Stimulated activated CD4-positive, alpha-beta T cell treated with anti-CD3 and anti-CD28 coated beads, Interleukin-1b, Interleukin-23, amount 100 ng/mL, for 48 hours (primary cell): ENCODE measurements around the gene FAAH.

Experiments
- DNase-seq: peaks from one replicate; pipeline ENCODE4 v3.0.0-alpha.2; 2020

Gene FAAH

DNA sequence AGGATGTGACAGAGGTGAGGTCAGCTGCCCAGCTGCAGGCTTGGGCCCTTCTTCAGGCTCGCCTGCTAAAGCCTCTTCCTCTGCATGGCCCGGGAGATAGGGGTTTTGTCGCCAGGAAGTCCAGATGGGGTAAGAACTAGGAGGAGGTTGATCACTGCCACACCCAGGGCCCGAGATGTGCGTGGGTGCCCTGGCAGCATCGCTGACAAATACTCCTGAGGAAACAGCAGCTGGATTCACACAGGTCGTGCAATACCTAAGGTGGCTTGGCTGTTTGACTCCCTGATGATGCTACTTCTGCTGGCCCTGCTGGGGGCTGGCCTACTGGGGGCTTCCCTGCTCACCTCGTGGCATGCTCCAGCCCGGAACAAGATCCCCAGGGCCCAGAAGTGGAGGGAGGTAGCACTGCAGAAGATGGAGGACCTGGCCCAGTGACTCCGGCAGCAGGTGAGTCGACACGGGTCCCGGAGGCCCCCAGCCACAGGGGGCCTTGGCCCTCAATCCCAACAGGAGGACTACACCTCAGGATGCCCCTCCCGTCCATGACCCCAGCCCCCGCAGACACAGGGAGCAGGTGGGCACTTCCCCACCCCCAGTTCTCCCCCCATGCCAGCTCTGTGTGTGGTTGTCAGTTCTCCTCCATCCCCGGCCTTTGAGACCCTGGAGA is 29.6 kb downstream of the FAAH start:
- DNase-seq: no peak

- no peak for DNase-seq
Measured at GRCh38 chr1:46424730-46425129, 30.6 kb downstream of the FAAH start.

DNA sequence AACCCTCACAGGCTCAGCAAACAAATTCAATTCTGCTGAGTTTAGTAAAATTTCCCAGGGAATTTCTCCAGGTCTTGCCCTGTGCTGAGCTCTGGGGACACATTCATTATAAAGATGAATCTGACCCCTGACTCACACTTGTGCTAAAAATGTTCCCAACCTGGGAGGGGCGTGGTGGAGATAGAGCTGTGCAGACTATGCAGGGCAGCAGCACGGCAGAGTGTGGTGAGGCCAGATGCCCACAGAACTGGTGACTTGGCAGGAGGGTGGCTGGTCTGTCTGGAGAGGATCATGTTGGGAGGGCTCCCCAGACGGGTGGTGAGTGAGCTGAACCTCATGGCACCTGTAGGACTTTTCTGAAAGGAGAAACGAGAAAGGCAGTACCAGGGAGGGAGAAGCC is 31.6 kb downstream of the FAAH start:
- no peak for DNase-seq

DNA sequence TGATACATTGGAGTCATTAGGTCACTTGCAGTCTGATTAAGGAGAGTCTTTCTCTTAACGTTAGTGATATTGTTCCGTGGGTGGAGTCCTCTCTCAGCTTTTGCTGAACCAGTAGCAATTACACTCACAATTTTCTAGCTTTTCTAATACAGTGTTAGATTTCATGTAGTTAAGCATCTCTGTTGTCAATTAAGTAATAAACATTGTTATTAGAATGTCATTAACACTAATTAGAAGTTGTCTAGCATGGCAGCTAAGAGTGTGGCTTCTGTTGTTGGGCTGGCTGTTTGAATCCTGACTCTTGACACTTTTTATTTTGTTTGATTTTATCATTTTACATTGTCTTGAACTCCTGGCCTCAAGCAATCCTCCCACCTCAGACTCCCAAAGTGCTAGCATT is 33.4 kb downstream of the FAAH start:
- no peak for DNase-seq

DNA sequence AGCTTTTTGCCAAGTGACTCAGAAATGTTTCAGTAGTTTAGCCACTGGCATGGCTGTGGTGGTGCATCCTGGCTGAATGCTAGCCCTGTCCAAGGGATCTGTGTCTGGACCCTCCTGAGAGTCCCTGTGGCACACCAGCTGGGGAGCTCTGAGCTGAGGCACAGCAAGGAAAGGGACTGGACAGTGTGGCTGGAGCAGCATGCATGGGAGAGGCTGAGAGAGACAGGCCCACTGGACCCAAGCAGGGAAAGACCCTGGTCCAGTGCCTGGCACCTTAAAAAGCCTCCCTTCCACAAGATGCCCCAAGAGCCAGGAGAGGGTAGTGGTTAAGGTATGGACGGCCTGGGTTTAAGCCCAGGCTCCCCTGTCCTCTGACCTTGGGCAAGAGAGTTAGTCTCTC is 35.3 kb downstream of the FAAH start:
- DNase-seq: no peak

GRCh38 chr1:46431695-46432094 is 37.6 kb downstream of the FAAH start:
- DNase-seq: no peak

- no peak for DNase-seq
Measured at GRCh38 chr1:46432781-46433327, 38.7 kb downstream of the FAAH start.

GRCh38 chr1:46434358-46434757 is 40.2 kb downstream of the FAAH start:
- no peak for DNase-seq

GRCh38 chr1:46436844-46437243 is 42.7 kb downstream of the FAAH start:
- no peak for DNase-seq

GRCh38 chr1:46437723-46438122 is 43.6 kb downstream of the FAAH start:
- no peak for DNase-seq

DNA sequence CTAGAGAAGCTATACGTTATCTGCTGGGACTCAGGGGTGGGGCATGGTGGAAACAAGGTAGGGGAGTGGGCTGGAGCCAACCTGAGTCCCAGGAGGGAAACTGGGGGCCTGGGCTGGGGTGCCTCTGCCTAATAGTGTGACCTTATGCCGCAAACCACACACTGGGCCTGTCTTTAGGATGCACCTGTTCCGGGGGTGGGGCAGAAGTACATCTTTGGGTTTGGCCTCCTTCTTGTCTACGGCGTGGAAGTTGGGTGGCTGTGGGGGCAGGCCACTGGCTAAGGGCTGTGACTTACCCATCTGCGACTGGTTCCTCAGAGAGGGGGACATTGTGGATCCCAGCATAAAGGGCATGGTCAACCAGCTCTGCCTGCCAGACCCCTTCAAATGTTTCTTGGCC is 44.2 kb downstream of the FAAH start:
- DNase-seq: no peak

DNA sequence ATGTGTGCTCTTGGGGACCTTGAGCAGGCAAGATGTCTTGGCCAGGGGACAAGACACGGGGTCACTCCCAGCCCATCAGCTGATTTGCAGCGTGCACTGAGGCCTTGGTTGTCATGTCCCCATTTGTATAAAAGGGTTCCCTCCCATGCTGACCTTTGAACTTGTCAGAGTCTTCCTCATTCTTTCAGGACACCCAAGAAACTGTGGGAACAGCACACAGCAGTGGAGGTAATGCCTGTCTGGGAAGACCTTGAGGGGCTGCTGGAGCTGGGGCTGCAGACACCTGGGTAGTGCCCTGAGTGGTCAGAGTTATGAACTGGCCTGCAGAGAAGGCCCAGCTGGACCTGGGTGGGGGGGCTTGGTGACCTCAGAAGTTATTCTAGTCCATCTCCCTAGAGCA is 46.4 kb downstream of the FAAH start:
- no peak for DNase-seq

GRCh38 chr1:46442317-46443161 is 48.4 kb downstream of the FAAH start:
- peak; percentile 72 for DNase-seq

GRCh38 chr1:46444466-46444865 is 50.3 kb downstream of the FAAH start:
- DNase-seq: no peak

DNA sequence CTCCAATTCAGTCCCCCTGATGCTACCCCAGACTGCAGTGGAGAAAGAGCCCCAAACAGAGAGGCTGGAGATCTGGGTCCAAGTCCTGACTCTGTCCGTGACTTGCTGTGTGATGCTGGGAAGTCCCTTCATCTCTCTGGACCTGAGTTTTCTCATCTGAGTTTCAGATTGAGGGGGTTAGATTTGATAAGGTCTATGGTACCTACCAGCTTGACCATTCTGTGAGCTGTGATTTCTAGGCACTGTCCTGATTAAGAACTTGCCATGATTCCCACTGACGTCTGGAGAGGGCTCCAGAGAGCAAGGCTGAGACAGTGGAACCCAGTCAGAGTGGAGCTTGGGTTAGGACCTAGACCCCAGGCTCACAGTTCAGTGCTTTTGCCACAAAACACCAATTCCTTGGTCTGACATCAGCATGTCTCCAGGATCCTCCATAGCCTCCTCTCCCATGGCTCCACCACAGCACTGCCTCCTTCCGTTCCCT is 51.7 kb downstream of the FAAH start:
- no peak for DNase-seq

- DNase-seq: peak; percentile 81
Measured at GRCh38 chr1:46446646-46447498, 52.8 kb downstream of the FAAH start.

- no peak for DNase-seq
Measured at GRCh38 chr1:46447499-46448108, 53.5 kb downstream of the FAAH start.

DNA sequence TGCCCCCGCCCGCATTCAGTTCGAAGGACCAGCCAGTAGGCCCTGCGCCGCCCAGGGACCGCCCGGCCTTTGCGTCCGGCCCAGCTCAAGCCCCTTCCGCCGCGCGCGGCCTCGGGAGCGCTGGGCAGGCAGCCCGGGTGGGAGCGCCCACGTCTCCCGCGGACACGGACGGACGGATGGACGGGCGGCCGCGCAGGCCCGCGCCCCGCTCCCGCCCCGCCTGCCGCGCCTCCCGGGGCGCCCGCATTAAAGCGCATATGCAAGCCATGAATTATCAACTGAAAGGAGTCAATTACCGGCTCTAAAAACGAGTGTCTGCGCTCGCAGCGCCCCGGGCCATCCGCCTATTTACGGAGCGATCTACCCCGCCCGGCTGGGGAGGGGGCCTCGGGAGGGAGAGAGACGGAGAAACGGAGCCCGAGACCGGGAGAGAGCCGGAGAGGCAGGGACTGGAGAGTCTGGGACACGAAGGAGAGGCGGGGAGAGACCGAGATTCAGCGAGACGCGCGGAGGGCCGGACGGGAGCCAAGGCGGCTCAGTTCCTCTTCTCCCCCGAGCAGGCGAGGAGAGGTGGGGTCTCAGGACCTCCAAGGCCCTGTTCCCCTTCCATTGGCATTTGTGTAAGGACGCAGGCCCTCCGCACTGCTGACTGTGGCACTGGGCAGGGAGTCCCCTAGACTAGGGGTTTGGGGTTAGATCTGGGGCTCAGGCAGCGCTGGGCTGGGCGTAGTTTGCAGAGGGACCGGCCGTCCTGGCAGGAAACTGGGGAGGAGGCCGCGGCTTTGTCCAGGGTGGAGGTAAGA is 54.2 kb downstream of the FAAH start:
- no peak for DNase-seq

DNA sequence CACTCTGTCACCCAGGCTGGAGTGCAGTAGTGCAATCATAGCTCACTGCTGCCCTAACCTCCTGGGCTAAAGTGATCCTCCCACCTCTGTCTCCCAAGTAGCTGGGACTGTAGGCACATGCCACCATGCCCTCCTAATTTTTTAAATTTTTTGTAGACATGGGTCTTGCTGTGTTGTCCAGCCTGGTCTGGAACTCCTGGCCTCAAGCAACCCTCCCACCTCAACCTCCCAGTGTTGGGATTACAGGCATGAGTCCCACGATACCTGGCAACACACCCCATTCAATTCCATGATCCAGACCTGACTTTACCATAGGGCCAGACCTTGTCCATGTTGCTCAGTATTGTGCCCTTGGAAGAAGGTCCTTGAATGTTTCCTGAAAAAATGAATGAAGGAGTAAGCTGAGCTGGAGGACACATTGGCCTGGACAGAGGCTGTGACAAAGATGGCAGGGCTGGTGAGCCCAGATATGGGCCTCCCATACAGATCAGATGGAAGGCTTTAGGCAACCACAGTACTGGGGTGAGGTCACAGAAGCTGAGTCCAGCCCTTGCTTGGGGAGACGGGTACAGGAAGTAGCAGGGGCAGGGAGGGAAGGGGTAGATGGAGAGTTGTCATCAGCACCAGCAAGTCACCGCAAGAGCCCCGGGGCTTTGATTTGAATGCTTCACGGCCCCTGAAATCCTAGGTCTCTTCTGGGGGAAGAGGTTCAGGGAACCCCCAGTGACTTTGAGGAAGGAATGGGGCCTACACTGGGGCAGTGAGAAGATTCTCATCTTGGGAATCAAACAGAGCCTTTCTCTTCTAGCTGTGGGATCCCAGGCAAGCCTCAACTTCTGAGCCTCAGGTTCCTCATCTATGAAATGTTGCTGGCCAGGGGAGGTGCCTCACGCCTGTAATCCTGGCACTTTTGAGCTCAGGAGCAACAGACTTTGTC is 55.4 kb downstream of the FAAH start:
- no peak for DNase-seq

DNA sequence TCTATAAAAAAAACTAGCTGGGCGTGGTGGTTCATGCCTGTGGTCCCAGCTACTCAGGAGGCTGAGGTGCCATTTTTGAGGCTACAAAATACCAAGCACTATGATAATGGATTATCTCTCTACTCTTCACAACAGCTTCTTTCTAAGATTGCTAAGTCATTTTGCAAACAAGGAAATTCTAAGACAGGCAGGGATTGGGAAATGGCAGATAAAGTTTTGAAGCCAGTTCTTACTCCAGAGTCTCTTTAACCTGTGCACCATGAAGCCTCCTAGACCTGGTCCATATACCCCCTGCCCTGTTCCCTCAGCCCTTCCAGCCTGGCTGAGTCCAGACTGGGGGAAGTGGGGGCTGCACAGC is 56.0 kb downstream of the FAAH start:
- DNase-seq: no peak
